Measurements from ENCODE around the gene RNF39.

Gene RNF39

GRCh38 chr6:30097902-30098768 lies 22.6 kb upstream of the RNF39 start:
- DNase-seq (ENCODE audit: low read depth in 3 of 3, low spot score in 1 of 3), result no peak

- DNase-seq (ENCODE audit: low read depth in 3 of 3, low spot score in 1 of 3), result no peak
Observed at GRCh38 chr6:30096829-30097228, 21.3 kb upstream of the RNF39 start.

- DNase-seq (ENCODE audit: low read depth in 3 of 3, low spot score in 1 of 3), result no peak
Observed at GRCh38 chr6:30093951-30094661, 18.5 kb upstream of the RNF39 start.

GRCh38 chr6:30092852-30093543 lies 17.4 kb upstream of the RNF39 start:
- DNase-seq (ENCODE audit: low read depth in 3 of 3, low spot score in 1 of 3), result no peak

- no peak for DNase-seq (ENCODE audit: low read depth in 3 of 3, low spot score in 1 of 3)
Observed at GRCh38 chr6:30091577-30092381, 16.2 kb upstream of the RNF39 start.

- no peak for DNase-seq (ENCODE audit: low read depth in 3 of 3, low spot score in 1 of 3)
Observed at GRCh38 chr6:30087876-30088275, 12.3 kb upstream of the RNF39 start.

GRCh38 chr6:30077218-30077617 lies 1.6 kb upstream of the RNF39 start:
- DNase-seq (ENCODE audit: low read depth in 3 of 3, low spot score in 1 of 3), result no peak

GRCh38 chr6:30075790-30076732 lies 492 bp upstream of the RNF39 start:
- no peak for DNase-seq (ENCODE audit: low read depth in 3 of 3, low spot score in 1 of 3)

GRCh38 chr6:30074331-30075093 lies 1.1 kb downstream of the RNF39 start:
- DNase-seq (ENCODE audit: low read depth in 3 of 3, low spot score in 1 of 3), result no peak

- DNase-seq (ENCODE audit: low read depth in 3 of 3, low spot score in 1 of 3), result no peak
Observed at GRCh38 chr6:30073489-30074235, 1.9 kb downstream of the RNF39 start.

- no peak for DNase-seq (ENCODE audit: low read depth in 3 of 3, low spot score in 1 of 3)
Observed at GRCh38 chr6:30071858-30072257, 3.7 kb downstream of the RNF39 start.

- no peak for DNase-seq (ENCODE audit: low read depth in 3 of 3, low spot score in 1 of 3)
Observed at GRCh38 chr6:30071081-30071818, 4.3 kb downstream of the RNF39 start.

GRCh38 chr6:30067460-30068139 lies 8.0 kb downstream of the RNF39 start:
- DNase-seq (ENCODE audit: low read depth in 3 of 3, low spot score in 1 of 3), result no peak

GRCh38 chr6:30066577-30067459 lies 8.8 kb downstream of the RNF39 start, which contains the start of gene PPP1R11:
Gene PPP1R11 (plus strand): TSS chr6:30067198. CDS start chr6:30067411, 213 bp downstream.
- DNase-seq (ENCODE audit: low read depth in 3 of 3, low spot score in 1 of 3), result peak; percentile 93 to 98 (median 97)

- no peak for DNase-seq (ENCODE audit: low read depth in 3 of 3, low spot score in 1 of 3)
Observed at GRCh38 chr6:30066082-30066481, 9.5 kb downstream of the RNF39 start.

GRCh38 chr6:30063315-30063714 lies 12.3 kb downstream of the RNF39 start:
- DNase-seq (ENCODE audit: low read depth in 3 of 3, low spot score in 1 of 3), result no peak

Measured in stimulated activated CD4-positive, alpha-beta T cell treated with anti-CD3 and anti-CD28 coated beads, TNF-alpha, amount 100 ng/mL, for 1 hour (primary cell).